OCI-LY1 (cell line): Measurements from ENCODE around the gene CAMTA1.

Experiments
- H2AFZ ChIP-seq: fragments of 200-600 bp; sonication (generic), shearing (Covaris generic); 2 replicates; pipeline ENCODE4 v1.6.0; 2014; ENCODE audit warnings: antibody characterized with exemption, mild to moderate bottlenecking, low read length
- H3F3A ChIP-seq: fragments of 200-600 bp; sonication (generic), shearing (Covaris generic); 2 replicates; pipeline ENCODE4 v1.6.0; 2014; ENCODE audit warnings: mild to moderate bottlenecking, antibody characterized with exemption, low read length, moderate library complexity; ENCODE audit not compliant: insufficient read depth
- H3K27ac ChIP-seq: fragments of 200-600 bp; sonication (generic); 2 replicates; pipeline ENCODE4 v1.5.1; 2014; ENCODE audit warnings: low read length, mixed run types, mild to moderate bottlenecking, low read depth; ENCODE audit not compliant: poor library complexity, severe bottlenecking
- H3K27me3 ChIP-seq: fragments of 200-600 bp; sonication (generic); 2 replicates; pipeline ENCODE4 v1.6.0; 2014; ENCODE audit warnings: antibody characterized with exemption, mild to moderate bottlenecking, low read length, moderate library complexity; ENCODE audit not compliant: insufficient read depth
- H3K36me3 ChIP-seq: fragments of 200-600 bp; sonication (generic); 2 replicates; pipeline ENCODE4 v1.6.1; 2014; ENCODE audit warnings: mild to moderate bottlenecking, antibody characterized with exemption, low read length, moderate library complexity, mixed read lengths; ENCODE audit not compliant: insufficient read depth
- H3K4me1 ChIP-seq: fragments of 200-600 bp; sonication (generic); 2 replicates; pipeline ENCODE4 v1.5.1; 2014; ENCODE audit warnings: mild to moderate bottlenecking, low read length, moderate library complexity; ENCODE audit not compliant: insufficient read depth, severe bottlenecking
- H3K4me2 ChIP-seq: fragments of 200-600 bp; sonication (generic), shearing (Covaris generic); 2 replicates; pipeline ENCODE4 v1.6.1; 2014; ENCODE audit warnings: low read length
- H3K4me3 ChIP-seq: fragments of 200-600 bp; sonication (generic); 2 replicates; pipeline ENCODE4 v1.5.1; 2014; ENCODE audit warnings: low read length, low read depth, mild to moderate bottlenecking, mixed read lengths; ENCODE audit not compliant: poor library complexity, severe bottlenecking
- H3K79me2 ChIP-seq: fragments of 200-600 bp; shearing (Covaris generic); 2 replicates; pipeline ENCODE4 v1.6.1; 2016; ENCODE audit warnings: mixed run types, low read length, mixed read lengths; ENCODE audit not compliant: insufficient read depth
- H3K9ac ChIP-seq: fragments of 200-600 bp; sonication (generic), shearing (Covaris generic); 2 replicates; pipeline ENCODE4 v1.6.1; 2014; ENCODE audit warnings: mild to moderate bottlenecking, low read length, mixed read lengths
- H3K9me2 ChIP-seq: fragments of 200-600 bp; sonication (generic), shearing (Covaris generic); 2 replicates; pipeline ENCODE4 v1.6.1; 2014; ENCODE audit warnings: low read depth, mild to moderate bottlenecking, low read length, mixed read lengths
- H3K9me3 ChIP-seq: fragments of 200-600 bp; shearing (Covaris generic); 2 replicates; pipeline ENCODE4 v1.6.1; 2014; ENCODE audit warnings: low read length, mixed read lengths
- H4K20me1 ChIP-seq: fragments of 200-600 bp; sonication (generic), shearing (Covaris generic); 2 replicates; pipeline ENCODE4 v1.6.0; 2016; ENCODE audit warnings: mild to moderate bottlenecking, low read length; ENCODE audit not compliant: insufficient read depth
- CTCF ChIP-seq: fragments of 200-600 bp; sonication (generic), shearing (Covaris generic); IDR thresholded peaks from 2 replicates; pipeline ENCODE4 v1.5.1; 2017; ENCODE audit warnings: mild to moderate bottlenecking, antibody characterized with exemption, low read length, moderate library complexity, mixed read lengths
- EZH2 ChIP-seq: fragments of 200-600 bp; sonication (generic), shearing (Covaris generic); IDR thresholded peaks from 2 replicates; pipeline ENCODE4 v1.8.0; 2017; ENCODE audit warnings: borderline replicate concordance, mixed run types, mild to moderate bottlenecking, antibody characterized with exemption, low read length, moderate library complexity, mixed read lengths

CAMTA1 gene

DNA sequence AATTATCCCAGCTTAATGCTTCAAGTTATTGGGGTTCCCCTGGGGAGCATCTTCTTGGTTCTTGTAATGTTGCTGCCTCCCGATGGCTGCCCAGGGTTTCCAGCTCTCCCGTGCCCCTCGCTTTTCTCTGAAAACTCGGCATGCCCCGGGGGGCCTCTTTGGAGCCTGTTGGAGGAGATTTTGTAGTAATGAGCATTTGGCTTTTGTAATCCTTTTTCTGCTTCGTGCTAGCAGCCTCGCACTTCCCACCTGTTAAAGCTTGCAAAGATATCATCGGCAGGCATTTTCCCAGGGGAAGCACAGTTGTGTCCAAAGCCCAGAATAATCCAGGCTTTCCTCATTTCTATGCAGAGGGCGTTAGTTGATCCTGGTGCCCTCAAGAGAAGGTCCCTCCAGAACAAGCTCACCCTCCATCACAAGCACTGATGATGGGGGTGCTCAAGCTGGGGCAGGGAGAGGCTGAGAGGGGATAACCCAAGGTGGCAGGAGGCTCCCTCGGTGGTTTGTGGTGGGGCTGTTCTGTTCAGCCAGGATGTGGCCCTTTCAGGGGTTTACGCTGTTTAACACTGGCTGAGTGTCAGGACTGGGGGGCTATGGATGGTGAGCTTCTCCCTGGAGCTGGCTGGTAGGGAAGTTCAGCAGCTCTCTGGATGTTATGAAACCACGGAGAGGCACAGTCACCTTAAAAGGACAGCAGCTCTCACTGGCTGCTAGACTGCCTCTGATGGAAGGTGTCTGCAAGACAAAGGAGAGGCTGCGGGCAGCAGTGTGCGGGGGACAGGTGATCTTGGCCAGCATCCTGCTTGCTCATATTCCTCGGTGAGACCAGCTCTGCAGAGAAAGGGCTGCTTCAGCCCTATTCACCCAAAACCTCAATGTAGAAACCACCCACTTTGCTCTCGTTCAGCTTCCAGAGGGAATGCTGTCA is 508.7 kb downstream of the CAMTA1 start:
- Histone ChIP-seq H3K27ac (no peak overlapping the region), H4K20me1 (no peaks in the 10 kb centered on the region), H3K4me2 (no peak overlapping the region), H3F3A (no peaks in the 10 kb centered on the region), H3K36me3 (no peaks in the 10 kb centered on the region), H3K9me3 (no peaks in the 10 kb centered on the region), H3K9ac (no peak overlapping the region), H3K9me2 (no peaks in the 10 kb centered on the region), H3K4me1 (no peaks in the 10 kb centered on the region), H2AFZ (no peak overlapping the region), H3K27me3 (no peaks in the 10 kb centered on the region), H3K79me2 (no peaks in the 10 kb centered on the region), H3K4me3 (no peak overlapping the region)
- TF ChIP-seq CTCF = no peak
- no peak for TF ChIP-seq EZH2

DNA sequence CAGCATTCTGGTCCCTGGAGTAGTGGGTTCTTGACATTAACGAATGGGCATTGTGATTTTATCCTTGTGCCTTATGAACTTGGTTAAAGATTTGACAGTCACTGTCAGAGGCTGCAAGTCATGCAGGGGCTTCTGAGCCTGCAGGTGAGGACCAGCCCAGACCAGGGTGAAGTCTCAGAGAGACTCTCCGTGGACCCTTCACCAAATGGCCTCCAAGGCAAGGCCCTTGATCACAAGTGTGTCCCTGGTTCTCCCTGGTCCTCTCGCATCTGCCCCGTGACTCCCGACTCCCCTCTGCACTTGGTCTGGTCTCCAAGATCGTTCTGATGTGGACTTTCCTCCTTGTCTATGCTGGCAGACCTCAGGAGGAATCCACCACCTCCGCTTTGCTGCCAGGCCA is 509.4 kb downstream of the CAMTA1 start:
- Histone ChIP-seq H3K27me3 (no peaks in the 10 kb centered on the region), H3K9ac (no peak overlapping the region), H3K4me3 (no peak overlapping the region), H3K4me2 (no peak overlapping the region), H3K9me2 (no peaks in the 10 kb centered on the region), H4K20me1 (no peaks in the 10 kb centered on the region), H3K36me3 (no peaks in the 10 kb centered on the region), H3K9me3 (no peaks in the 10 kb centered on the region), H3K27ac (no peak overlapping the region), H3F3A (no peaks in the 10 kb centered on the region), H2AFZ (no peak overlapping the region), H3K79me2 (no peaks in the 10 kb centered on the region), H3K4me1 (no peaks in the 10 kb centered on the region)
- TF ChIP-seq EZH2 (no peak), CTCF (no peak)

DNA sequence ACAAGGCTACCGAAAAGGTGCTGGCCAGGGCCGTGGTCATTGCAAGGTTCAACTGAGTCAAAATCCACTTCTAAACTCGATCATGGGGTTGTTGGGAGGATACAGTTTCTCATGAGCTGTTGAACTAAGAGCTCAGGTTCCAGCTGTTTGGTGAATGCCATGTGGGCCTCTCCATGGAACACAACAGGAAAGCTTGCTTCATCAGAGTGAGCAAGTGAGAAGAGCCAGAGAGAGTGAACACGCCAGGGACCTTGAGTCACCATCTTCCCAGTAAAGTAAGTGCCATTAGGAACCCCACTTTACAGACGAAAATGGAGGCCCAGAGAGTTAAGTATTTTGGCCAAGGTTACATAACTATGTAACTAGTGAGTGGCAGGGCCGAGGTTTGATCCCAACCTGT is 510.7 kb downstream of the CAMTA1 start:
- H3K4me3 ChIP-seq = no peak overlapping the region
- TF ChIP-seq EZH2 = no peak
- no peak for TF ChIP-seq CTCF
- no peak overlapping the region for H2AFZ ChIP-seq

More for the DNA sequence above, 510.7 kb downstream of the CAMTA1 start:
- no peaks in the 10 kb centered on the region for H3K36me3 ChIP-seq
- no peaks in the 10 kb centered on the region for H3K9me2 ChIP-seq
- no peaks in the 10 kb centered on the region for H3K79me2 ChIP-seq
- no peaks in the 10 kb centered on the region for H3K27me3 ChIP-seq
- no peaks in the 10 kb centered on the region for H3K9me3 ChIP-seq
- H3K9ac ChIP-seq = no peak overlapping the region
- H3F3A ChIP-seq = no peaks in the 10 kb centered on the region
- H3K27ac ChIP-seq = no peak overlapping the region
- H3K4me1 ChIP-seq = no peaks in the 10 kb centered on the region
- no peaks in the 10 kb centered on the region for H4K20me1 ChIP-seq
- no peak overlapping the region for H3K4me2 ChIP-seq
